HEK293 (cell line): ENCODE measurements around the gene SNTB2.
A peak's percentile ranks its signal among the peaks of the same experiment; 100 is the strongest.

Source experiments
- GLIS2 ChIP-seq: fragments of 450-650 bp; formaldehyde crosslinking; IDR thresholded peaks from 2 replicates; pipeline ENCODE4 v1.5.1; 2016; ENCODE audit warnings: missing biosample characterization, missing genetic modification characterization
- IKZF3 ChIP-seq: fragments of 450-650 bp; IDR thresholded peaks from 2 replicates; pipeline ENCODE4 v1.5.0; 2018; ENCODE audit warnings: missing biosample characterization, mild to moderate bottlenecking, missing genetic modification characterization, moderate library complexity
- REPIN1 ChIP-seq: fragments of 450-650 bp; formaldehyde crosslinking; IDR thresholded peaks from 2 replicates; pipeline ENCODE4 v1.5.1; 2017; ENCODE audit warnings: missing biosample characterization, missing genetic modification characterization, low read depth
- SCRT1 ChIP-seq: fragments of 450-650 bp; formaldehyde crosslinking; IDR thresholded peaks from 2 replicates; pipeline ENCODE4 v1.5.1; 2016; ENCODE audit warnings: missing biosample characterization, missing genetic modification characterization, borderline replicate concordance
- SP3 ChIP-seq: fragments of 450-650 bp; formaldehyde crosslinking; IDR thresholded peaks from 2 replicates; pipeline ENCODE4 v1.5.1; 2016; ENCODE audit warnings: missing biosample characterization, missing genetic modification characterization
- TRIM28 ChIP-seq: IDR thresholded peaks from 2 replicates; pipeline ENCODE4 v1.6.1; 2011; ENCODE audit warnings: low read length, control low read depth, borderline replicate concordance
- ZEB2 ChIP-seq: fragments of 450-650 bp; formaldehyde crosslinking; IDR thresholded peaks from 2 replicates; pipeline ENCODE4 v1.5.1; 2016; ENCODE audit warnings: missing biosample characterization, missing genetic modification characterization
- ZFP41 ChIP-seq: fragments of 450-650 bp; formaldehyde crosslinking; IDR thresholded peaks from 2 replicates; pipeline ENCODE4 v1.5.1; 2016; ENCODE audit warnings: missing biosample characterization, missing genetic modification characterization, borderline replicate concordance
- ZNF146 ChIP-seq: fragments of 450-650 bp; formaldehyde crosslinking; IDR thresholded peaks from 2 replicates; pipeline ENCODE4 v1.5.1; 2016; ENCODE audit warnings: missing biosample characterization, missing genetic modification characterization
- ZNF184 ChIP-seq: fragments of 450-650 bp; IDR thresholded peaks from 2 replicates; pipeline ENCODE4 v1.5.1; 2018; ENCODE audit warnings: missing biosample characterization, mild to moderate bottlenecking, missing genetic modification characterization
- ZNF24 ChIP-seq: fragments of 450-650 bp; formaldehyde crosslinking; IDR thresholded peaks from 2 replicates; pipeline ENCODE4 v1.5.1; 2016; ENCODE audit warnings: missing biosample characterization, missing genetic modification characterization
- ZNF266 ChIP-seq: fragments of 450-650 bp; formaldehyde crosslinking; IDR thresholded peaks from 2 replicates; pipeline ENCODE4 v1.5.1; 2016; ENCODE audit warnings: missing biosample characterization, missing genetic modification characterization, low read depth
- ZNF354C ChIP-seq: fragments of 450-650 bp; formaldehyde crosslinking; IDR thresholded peaks from 2 replicates; pipeline ENCODE4 v1.5.1; 2016; ENCODE audit warnings: missing biosample characterization, missing genetic modification characterization, low read depth, borderline replicate concordance
- ZNF404 ChIP-seq: fragments of 450-650 bp; formaldehyde crosslinking; IDR thresholded peaks from 2 replicates; pipeline ENCODE4 v1.5.1; 2017; ENCODE audit warnings: missing biosample characterization, missing genetic modification characterization
- ZNF423 ChIP-seq: fragments of 450-650 bp; formaldehyde crosslinking; IDR thresholded peaks from 2 replicates; pipeline ENCODE4 v1.5.1; 2016; ENCODE audit warnings: missing biosample characterization, missing genetic modification characterization
- ZNF433 ChIP-seq: fragments of 450-650 bp; formaldehyde crosslinking; IDR thresholded peaks from 2 replicates; pipeline ENCODE4 v1.5.1; 2016; ENCODE audit warnings: missing biosample characterization, missing genetic modification characterization, low read depth
- ZNF560 ChIP-seq: fragments of 450-650 bp; formaldehyde crosslinking; IDR thresholded peaks from 2 replicates; pipeline ENCODE4 v1.5.1; 2017; ENCODE audit warnings: missing biosample characterization, missing genetic modification characterization, borderline replicate concordance
- ZNF596 ChIP-seq: fragments of 450-650 bp; IDR thresholded peaks from 2 replicates; pipeline ENCODE4 v1.5.0; 2018; ENCODE audit warnings: missing biosample characterization, mild to moderate bottlenecking, missing genetic modification characterization, moderate library complexity
- ZNF600 ChIP-seq: fragments of 450-650 bp; formaldehyde crosslinking; IDR thresholded peaks from 2 replicates; pipeline ENCODE4 v1.5.1; 2016; ENCODE audit warnings: missing biosample characterization, missing genetic modification characterization
- ZNF654 ChIP-seq: fragments of 450-650 bp; formaldehyde crosslinking; IDR thresholded peaks from 2 replicates; pipeline ENCODE4 v1.5.1; 2016; ENCODE audit warnings: low read depth, missing biosample characterization, missing genetic modification characterization
- ZNF664 ChIP-seq: fragments of 450-650 bp; formaldehyde crosslinking; IDR thresholded peaks from 2 replicates; pipeline ENCODE4 v1.5.1; 2016; ENCODE audit warnings: missing biosample characterization, missing genetic modification characterization
- ZNF670 ChIP-seq: fragments of 450-650 bp; formaldehyde crosslinking; IDR thresholded peaks from 2 replicates; pipeline ENCODE4 v1.5.1; 2016; ENCODE audit warnings: missing biosample characterization, missing genetic modification characterization, low read depth
- ZNF843 ChIP-seq: fragments of 450-650 bp; formaldehyde crosslinking; IDR thresholded peaks from 2 replicates; pipeline ENCODE4 v1.5.1; 2016; ENCODE audit warnings: missing biosample characterization, missing genetic modification characterization
- TF ChIP-seq, protein P1 (sequence below): fragments of 450-650 bp; formaldehyde crosslinking; IDR thresholded peaks from 2 replicates; pipeline ENCODE4 v1.5.1; 2016; ENCODE audit warnings: missing biosample characterization, missing genetic modification characterization
- TF ChIP-seq, protein P2 (sequence below): fragments of 450-650 bp; formaldehyde crosslinking; IDR thresholded peaks from 2 replicates; pipeline ENCODE4 v1.5.1; 2017; ENCODE audit warnings: missing biosample characterization, missing genetic modification characterization
- TF ChIP-seq, protein P3 (sequence below): fragments of 450-650 bp; formaldehyde crosslinking; IDR thresholded peaks from 2 replicates; pipeline ENCODE4 v1.5.1; 2017; ENCODE audit warnings: missing biosample characterization, missing genetic modification characterization
- TF ChIP-seq, protein P4 (sequence below): fragments of 450-650 bp; formaldehyde crosslinking; IDR thresholded peaks from 2 replicates; pipeline ENCODE4 v1.5.1; 2016; ENCODE audit warnings: missing biosample characterization, missing genetic modification characterization
- TF ChIP-seq, protein P5 (sequence below): fragments of 450-650 bp; formaldehyde crosslinking; IDR thresholded peaks from 2 replicates; pipeline ENCODE4 v1.5.1; 2016; ENCODE audit warnings: missing biosample characterization, missing genetic modification characterization, borderline replicate concordance

Gene SNTB2

DNA sequence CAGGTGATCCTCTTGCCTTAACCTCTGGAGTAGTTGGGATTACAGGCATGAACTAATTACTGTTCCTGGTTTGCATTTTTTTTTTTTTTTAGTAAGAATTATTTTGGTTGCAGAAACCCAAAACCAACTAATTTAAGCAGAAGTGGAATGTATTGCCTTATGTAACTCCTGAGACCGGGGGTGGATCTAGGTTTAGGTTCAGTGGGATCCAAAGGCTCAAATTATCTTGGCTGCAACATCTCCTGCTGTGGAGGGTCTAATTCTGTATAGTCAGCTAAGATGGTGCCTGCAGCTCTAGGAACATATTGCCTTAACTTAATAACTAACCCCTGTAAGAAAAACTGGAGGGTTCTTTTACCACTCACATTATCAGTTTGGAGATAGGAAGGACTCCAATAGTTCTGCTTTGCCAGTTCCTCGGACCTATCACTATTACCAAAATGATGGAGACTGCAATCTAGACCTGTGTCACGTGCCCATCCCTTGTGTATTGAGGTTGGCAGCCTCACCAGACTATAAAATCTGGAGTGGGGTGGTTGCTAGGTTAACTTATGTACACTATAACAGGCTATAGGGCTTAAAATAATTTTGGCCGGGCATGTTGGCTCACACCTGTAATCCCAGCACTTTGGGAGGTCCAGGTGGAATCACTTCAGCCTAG is 8.5 kb downstream of the SNTB2 start (continued):
- no peak for TF ChIP-seq SP3
- no peak for TF ChIP-seq ZNF24 (tag by site-specific recombination)
- TF ChIP-seq IKZF3 (tag by site-specific recombination) = no peak
- 0 out of 2 replicates have a peak, but pooled peaks have one; percentile 16 for TF ChIP-seq ZEB2
- no peak for TF ChIP-seq ZNF404 (tag by site-specific recombination)
- TF ChIP-seq, protein P1, sequence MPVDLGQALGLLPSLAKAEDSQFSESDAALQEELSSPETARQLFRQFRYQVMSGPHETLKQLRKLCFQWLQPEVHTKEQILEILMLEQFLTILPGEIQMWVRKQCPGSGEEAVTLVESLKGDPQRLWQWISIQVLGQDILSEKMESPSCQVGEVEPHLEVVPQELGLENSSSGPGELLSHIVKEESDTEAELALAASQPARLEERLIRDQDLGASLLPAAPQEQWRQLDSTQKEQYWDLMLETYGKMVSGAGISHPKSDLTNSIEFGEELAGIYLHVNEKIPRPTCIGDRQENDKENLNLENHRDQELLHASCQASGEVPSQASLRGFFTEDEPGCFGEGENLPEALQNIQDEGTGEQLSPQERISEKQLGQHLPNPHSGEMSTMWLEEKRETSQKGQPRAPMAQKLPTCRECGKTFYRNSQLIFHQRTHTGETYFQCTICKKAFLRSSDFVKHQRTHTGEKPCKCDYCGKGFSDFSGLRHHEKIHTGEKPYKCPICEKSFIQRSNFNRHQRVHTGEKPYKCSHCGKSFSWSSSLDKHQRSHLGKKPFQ (tag by site-specific recombination) = no peak
- TF ChIP-seq ZNF146 (tag by site-specific recombination) = no peak
- no peak for TF ChIP-seq ZNF654 (tag by site-specific recombination)
- TF ChIP-seq ZNF266 (tag by site-specific recombination) = no peak
- TF ChIP-seq ZNF600 (tag by site-specific recombination) = no peak
- TF ChIP-seq, protein P2, sequence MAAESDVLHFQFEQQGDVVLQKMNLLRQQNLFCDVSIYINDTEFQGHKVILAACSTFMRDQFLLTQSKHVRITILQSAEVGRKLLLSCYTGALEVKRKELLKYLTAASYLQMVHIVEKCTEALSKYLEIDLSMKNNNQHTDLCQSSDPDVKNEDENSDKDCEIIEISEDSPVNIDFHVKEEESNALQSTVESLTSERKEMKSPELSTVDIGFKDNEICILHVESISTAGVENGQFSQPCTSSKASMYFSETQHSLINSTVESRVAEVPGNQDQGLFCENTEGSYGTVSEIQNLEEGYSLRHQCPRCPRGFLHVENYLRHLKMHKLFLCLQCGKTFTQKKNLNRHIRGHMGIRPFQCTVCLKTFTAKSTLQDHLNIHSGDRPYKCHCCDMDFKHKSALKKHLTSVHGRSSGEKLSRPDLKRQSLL (tag by site-specific recombination) = peak; percentile 26; the same call in 1 of the 2 replicates
- no peak for TF ChIP-seq ZNF423 (tag by site-specific recombination)
- TF ChIP-seq ZNF560 (tag by site-specific recombination) = no peak
- no peak for TF ChIP-seq ZNF354C (tag by site-specific recombination)
- no peak for TF ChIP-seq TRIM28
- peak; percentile 55; the same call in 1 of the 2 replicates for TF ChIP-seq ZNF664
- TF ChIP-seq ZNF184 (tag by site-specific recombination) = no peak
- no peak for TF ChIP-seq ZNF670
- TF ChIP-seq, protein P3, sequence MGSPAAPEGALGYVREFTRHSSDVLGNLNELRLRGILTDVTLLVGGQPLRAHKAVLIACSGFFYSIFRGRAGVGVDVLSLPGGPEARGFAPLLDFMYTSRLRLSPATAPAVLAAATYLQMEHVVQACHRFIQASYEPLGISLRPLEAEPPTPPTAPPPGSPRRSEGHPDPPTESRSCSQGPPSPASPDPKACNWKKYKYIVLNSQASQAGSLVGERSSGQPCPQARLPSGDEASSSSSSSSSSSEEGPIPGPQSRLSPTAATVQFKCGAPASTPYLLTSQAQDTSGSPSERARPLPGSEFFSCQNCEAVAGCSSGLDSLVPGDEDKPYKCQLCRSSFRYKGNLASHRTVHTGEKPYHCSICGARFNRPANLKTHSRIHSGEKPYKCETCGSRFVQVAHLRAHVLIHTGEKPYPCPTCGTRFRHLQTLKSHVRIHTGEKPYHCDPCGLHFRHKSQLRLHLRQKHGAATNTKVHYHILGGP (tag by site-specific recombination) = no peak
- TF ChIP-seq ZNF433 (tag by site-specific recombination) = no peak
- TF ChIP-seq ZNF596 (tag by site-specific recombination) = no peak
- TF ChIP-seq SCRT1 (tag by site-specific recombination) = 0 out of 2 replicates have a peak, but pooled peaks have one; percentile 15
- TF ChIP-seq ZFP41 (tag by site-specific recombination) = no peak
- TF ChIP-seq REPIN1 (tag by site-specific recombination) = no peak
- TF ChIP-seq, protein P4, sequence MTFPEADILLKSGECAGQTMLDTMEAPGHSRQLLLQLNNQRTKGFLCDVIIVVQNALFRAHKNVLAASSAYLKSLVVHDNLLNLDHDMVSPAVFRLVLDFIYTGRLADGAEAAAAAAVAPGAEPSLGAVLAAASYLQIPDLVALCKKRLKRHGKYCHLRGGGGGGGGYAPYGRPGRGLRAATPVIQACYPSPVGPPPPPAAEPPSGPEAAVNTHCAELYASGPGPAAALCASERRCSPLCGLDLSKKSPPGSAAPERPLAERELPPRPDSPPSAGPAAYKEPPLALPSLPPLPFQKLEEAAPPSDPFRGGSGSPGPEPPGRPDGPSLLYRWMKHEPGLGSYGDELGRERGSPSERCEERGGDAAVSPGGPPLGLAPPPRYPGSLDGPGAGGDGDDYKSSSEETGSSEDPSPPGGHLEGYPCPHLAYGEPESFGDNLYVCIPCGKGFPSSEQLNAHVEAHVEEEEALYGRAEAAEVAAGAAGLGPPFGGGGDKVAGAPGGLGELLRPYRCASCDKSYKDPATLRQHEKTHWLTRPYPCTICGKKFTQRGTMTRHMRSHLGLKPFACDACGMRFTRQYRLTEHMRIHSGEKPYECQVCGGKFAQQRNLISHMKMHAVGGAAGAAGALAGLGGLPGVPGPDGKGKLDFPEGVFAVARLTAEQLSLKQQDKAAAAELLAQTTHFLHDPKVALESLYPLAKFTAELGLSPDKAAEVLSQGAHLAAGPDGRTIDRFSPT (tag by site-specific recombination) = no peak
- TF ChIP-seq ZNF843 (tag by site-specific recombination) = no peak
- TF ChIP-seq GLIS2 (tag by site-specific recombination) = no peak
- TF ChIP-seq, protein P5, sequence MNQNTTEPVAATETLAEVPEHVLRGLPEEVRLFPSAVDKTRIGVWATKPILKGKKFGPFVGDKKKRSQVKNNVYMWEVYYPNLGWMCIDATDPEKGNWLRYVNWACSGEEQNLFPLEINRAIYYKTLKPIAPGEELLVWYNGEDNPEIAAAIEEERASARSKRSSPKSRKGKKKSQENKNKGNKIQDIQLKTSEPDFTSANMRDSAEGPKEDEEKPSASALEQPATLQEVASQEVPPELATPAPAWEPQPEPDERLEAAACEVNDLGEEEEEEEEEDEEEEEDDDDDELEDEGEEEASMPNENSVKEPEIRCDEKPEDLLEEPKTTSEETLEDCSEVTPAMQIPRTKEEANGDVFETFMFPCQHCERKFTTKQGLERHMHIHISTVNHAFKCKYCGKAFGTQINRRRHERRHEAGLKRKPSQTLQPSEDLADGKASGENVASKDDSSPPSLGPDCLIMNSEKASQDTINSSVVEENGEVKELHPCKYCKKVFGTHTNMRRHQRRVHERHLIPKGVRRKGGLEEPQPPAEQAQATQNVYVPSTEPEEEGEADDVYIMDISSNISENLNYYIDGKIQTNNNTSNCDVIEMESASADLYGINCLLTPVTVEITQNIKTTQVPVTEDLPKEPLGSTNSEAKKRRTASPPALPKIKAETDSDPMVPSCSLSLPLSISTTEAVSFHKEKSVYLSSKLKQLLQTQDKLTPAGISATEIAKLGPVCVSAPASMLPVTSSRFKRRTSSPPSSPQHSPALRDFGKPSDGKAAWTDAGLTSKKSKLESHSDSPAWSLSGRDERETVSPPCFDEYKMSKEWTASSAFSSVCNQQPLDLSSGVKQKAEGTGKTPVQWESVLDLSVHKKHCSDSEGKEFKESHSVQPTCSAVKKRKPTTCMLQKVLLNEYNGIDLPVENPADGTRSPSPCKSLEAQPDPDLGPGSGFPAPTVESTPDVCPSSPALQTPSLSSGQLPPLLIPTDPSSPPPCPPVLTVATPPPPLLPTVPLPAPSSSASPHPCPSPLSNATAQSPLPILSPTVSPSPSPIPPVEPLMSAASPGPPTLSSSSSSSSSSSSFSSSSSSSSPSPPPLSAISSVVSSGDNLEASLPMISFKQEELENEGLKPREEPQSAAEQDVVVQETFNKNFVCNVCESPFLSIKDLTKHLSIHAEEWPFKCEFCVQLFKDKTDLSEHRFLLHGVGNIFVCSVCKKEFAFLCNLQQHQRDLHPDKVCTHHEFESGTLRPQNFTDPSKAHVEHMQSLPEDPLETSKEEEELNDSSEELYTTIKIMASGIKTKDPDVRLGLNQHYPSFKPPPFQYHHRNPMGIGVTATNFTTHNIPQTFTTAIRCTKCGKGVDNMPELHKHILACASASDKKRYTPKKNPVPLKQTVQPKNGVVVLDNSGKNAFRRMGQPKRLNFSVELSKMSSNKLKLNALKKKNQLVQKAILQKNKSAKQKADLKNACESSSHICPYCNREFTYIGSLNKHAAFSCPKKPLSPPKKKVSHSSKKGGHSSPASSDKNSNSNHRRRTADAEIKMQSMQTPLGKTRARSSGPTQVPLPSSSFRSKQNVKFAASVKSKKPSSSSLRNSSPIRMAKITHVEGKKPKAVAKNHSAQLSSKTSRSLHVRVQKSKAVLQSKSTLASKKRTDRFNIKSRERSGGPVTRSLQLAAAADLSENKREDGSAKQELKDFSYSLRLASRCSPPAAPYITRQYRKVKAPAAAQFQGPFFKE = no peak
